PC-3 (cell line): Measurements from ENCODE around the gene TVP23C.
A peak's percentile ranks its signal among the peaks of the same experiment; 100 is the strongest.
"Not testable (repeated sequence)": the region's sequence is repeated elsewhere in the genome, so short reads cannot be mapped to it uniquely, and the experiment has no call there.

Experiments
- EZH2 ChIP-seq: fragments of 300-600 bp; sonication (generic); IDR thresholded peaks from one replicate; pipeline ENCODE4 v1.6.1; 2017; ENCODE audit warnings: antibody characterized with exemption, mild to moderate bottlenecking, low read length; ENCODE audit not compliant: unreplicated experiment
- TF ChIP-seq, protein P1 (sequence below): fragments of 300-600 bp; sonication (generic); conservative IDR thresholded peaks from 2 replicates; pipeline ENCODE4 v1.5.1; 2017; ENCODE audit warnings: antibody characterized with exemption, low read depth, mild to moderate bottlenecking, low read length

GRCh38 chr17:15526292-15527218 lies 36.7 kb downstream of the TVP23C start:
- TF ChIP-seq, protein P1, sequence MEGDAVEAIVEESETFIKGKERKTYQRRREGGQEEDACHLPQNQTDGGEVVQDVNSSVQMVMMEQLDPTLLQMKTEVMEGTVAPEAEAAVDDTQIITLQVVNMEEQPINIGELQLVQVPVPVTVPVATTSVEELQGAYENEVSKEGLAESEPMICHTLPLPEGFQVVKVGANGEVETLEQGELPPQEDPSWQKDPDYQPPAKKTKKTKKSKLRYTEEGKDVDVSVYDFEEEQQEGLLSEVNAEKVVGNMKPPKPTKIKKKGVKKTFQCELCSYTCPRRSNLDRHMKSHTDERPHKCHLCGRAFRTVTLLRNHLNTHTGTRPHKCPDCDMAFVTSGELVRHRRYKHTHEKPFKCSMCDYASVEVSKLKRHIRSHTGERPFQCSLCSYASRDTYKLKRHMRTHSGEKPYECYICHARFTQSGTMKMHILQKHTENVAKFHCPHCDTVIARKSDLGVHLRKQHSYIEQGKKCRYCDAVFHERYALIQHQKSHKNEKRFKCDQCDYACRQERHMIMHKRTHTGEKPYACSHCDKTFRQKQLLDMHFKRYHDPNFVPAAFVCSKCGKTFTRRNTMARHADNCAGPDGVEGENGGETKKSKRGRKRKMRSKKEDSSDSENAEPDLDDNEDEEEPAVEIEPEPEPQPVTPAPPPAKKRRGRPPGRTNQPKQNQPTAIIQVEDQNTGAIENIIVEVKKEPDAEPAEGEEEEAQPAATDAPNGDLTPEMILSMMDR = peak; percentile 68
- TF ChIP-seq EZH2 = not testable (repeated sequence)
